PC-3 (cell line): ENCODE data around the gene DOCK1. TPM values are rescaled to one million over a fixed set of nuclear protein-coding genes. Genes with fewer than 3 reads are reported as not detected.

Experiments
- ATAC-seq: fragments of 200-7000 bp; cut with Tn5 transposase; 2 replicates; pipeline ENCODE4 v1.9.1; 2020; ENCODE audit warnings: mild to moderate bottlenecking, moderate library complexity
- BruUV-seq: library from RNA; stranded (reverse); fragments of 400-500 nt; replicated peaks from 2 replicates; lab custom pipeline; 2021; lab: Mats Ljungman, UMichigan
- CTCF ChIA-PET: fragments of 300-600 bp; sonication (Branson Sonifier 250); formaldehyde crosslinking; loops from one replicate; lab custom pipeline; 2022; ENCODE audit warnings: antibody characterized with exemption; lab: Charles Lee
- POLR2A ChIA-PET: fragments of 300-600 bp; sonication (Branson Sonifier 250); formaldehyde crosslinking; loops from one replicate; lab custom pipeline; 2022; ENCODE audit warnings: antibody characterized with exemption; ENCODE audit not compliant: unreplicated experiment; lab: Charles Lee
- DNase-seq: peaks from one replicate; pipeline ENCODE4 v3.0.0-alpha.2; 2015
- H2AFZ ChIP-seq: fragments of 300-600 bp; sonication (generic); 2 replicates; pipeline ENCODE4 v1.6.0; 2016; ENCODE audit warnings: antibody characterized with exemption, low read length
- H3F3A ChIP-seq: fragments of 300-600 bp; sonication (generic); one replicate; pipeline ENCODE4 v1.6.0; 2017; ENCODE audit warnings: antibody characterized with exemption, low read length, control low read depth, mild to moderate bottlenecking; ENCODE audit not compliant: unreplicated experiment
- H3K27ac ChIP-seq: fragments of 300-600 bp; sonication (generic); 2 replicates; pipeline ENCODE4 v1.5.1; 2016; ENCODE audit warnings: mild to moderate bottlenecking, low read length
- H3K27me3 ChIP-seq: fragments of 300-600 bp; sonication (generic); 2 replicates; pipeline ENCODE4 v1.6.1; 2016; ENCODE audit warnings: low read length, mixed read lengths
- H3K36me3 ChIP-seq: fragments of 300-600 bp; sonication (generic); 2 replicates; pipeline ENCODE4 v1.6.1; 2016; ENCODE audit warnings: low read depth, mixed run types, low read length, mixed read lengths
- H3K4me1 ChIP-seq: fragments of 300-600 bp; sonication (generic); 2 replicates; pipeline ENCODE4 v1.5.1; 2016; ENCODE audit warnings: low read length; ENCODE audit not compliant: insufficient read depth
- H3K4me2 ChIP-seq: fragments of 300-600 bp; sonication (generic); 2 replicates; pipeline ENCODE4 v1.6.0; 2016; ENCODE audit warnings: low read length
- H3K4me3 ChIP-seq: fragments of 300-600 bp; sonication (generic); 2 replicates; pipeline ENCODE4 v1.5.1; 2016; ENCODE audit warnings: mild to moderate bottlenecking, low read length, mixed read lengths
- H3K79me2 ChIP-seq: fragments of 300-600 bp; sonication (generic); 2 replicates; pipeline ENCODE4 v1.6.1; 2017; ENCODE audit warnings: low read length, mixed read lengths
- H3K9ac ChIP-seq: fragments of 300-600 bp; sonication (generic); 2 replicates; pipeline ENCODE4 v1.6.0; 2016; ENCODE audit warnings: mild to moderate bottlenecking, low read length
- H3K9me2 ChIP-seq: fragments of 300-600 bp; sonication (generic); replicated peaks from 2 replicates; pipeline ENCODE4 v1.6.1; 2016; ENCODE audit warnings: mixed run types, low read length, mixed read lengths
- H3K9me3 ChIP-seq: fragments of 300-600 bp; sonication (generic); 2 replicates; pipeline ENCODE4 v1.6.1; 2016; ENCODE audit warnings: low read length, mixed read lengths
- H4K20me1 ChIP-seq: fragments of 300-600 bp; sonication (generic); 2 replicates; pipeline ENCODE4 v1.6.1; 2016; ENCODE audit warnings: low read length, mixed read lengths
- CTCF ChIP-seq: fragments of 300-600 bp; sonication (generic); conservative IDR thresholded peaks from 2 replicates; pipeline ENCODE4 v1.5.1; 2017; ENCODE audit warnings: antibody characterized with exemption, low read depth, mild to moderate bottlenecking, low read length
- EZH2 ChIP-seq: fragments of 300-600 bp; sonication (generic); IDR thresholded peaks from one replicate; pipeline ENCODE4 v1.6.1; 2017; ENCODE audit warnings: antibody characterized with exemption, mild to moderate bottlenecking, low read length; ENCODE audit not compliant: unreplicated experiment
- EZH2phosphoT487 ChIP-seq: fragments of 300-600 bp; sonication (generic); IDR thresholded peaks from 2 replicates; pipeline ENCODE4 v1.6.1; 2018; ENCODE audit warnings: mild to moderate bottlenecking, antibody characterized with exemption, low read length, borderline replicate concordance
- intact Hi-C: fragments of 100-400 bp; cut with micrococcal nuclease; formaldehyde crosslinking; loops from 2 replicates; pipeline ENCODE4 v1.9.0; 2023
- total RNA-seq: library from RNA; depleted of rRNA; stranded (reverse); fragments of >200 nt; gene quantifications from 2 replicates; pipeline ENCODE4 v1.2.3, GENCODE V29; 2014

Gene DOCK1
- total RNA-seq, 1 experiment from 2014 or later = 34.3 TPM

GRCh38 chr10:126964190-126964589 is 59.0 kb downstream of the DOCK1 start:
- no peaks in the 10 kb centered on the region for H3K9me3 ChIP-seq
- CTCF ChIA-PET = interaction anchor here (0.5 kb wide), 1 partner anchor 66 kb away, joined by 3 read pairs; no protein-coding TSS in a partner anchor
- ATAC-seq = no peak
- H4K20me1 ChIP-seq = no peaks in the 10 kb centered on the region
- H3K4me2 ChIP-seq = no peak overlapping the region
- H3K9me2 ChIP-seq = no peaks in the 10 kb centered on the region
- no peak overlapping the region for H3K9ac ChIP-seq
- no peaks in the 10 kb centered on the region for H3F3A ChIP-seq
- H3K4me1 ChIP-seq = peaks cover 5% of the 10 kb centered on the region; the same call in 1 of the 2 replicates
- H3K36me3 ChIP-seq = no peaks in the 10 kb centered on the region
- H3K79me2 ChIP-seq = 0 out of 2 replicates have a peak, but pooled peaks cover 3% of the 10 kb centered on the region
- H3K4me3 ChIP-seq = no peak overlapping the region
- no peak for DNase-seq
- POLR2A ChIA-PET = no interaction called here
- no peak for TF ChIP-seq CTCF
- TF ChIP-seq EZH2 = no peak
- H2AFZ ChIP-seq = no peak overlapping the region
- no TSS peak for BruUV-seq
- H3K27me3 ChIP-seq = no peaks in the 10 kb centered on the region
- H3K27ac ChIP-seq = no peak overlapping the region
- intact Hi-C loops = no loop called here

GRCh38 chr10:126966938-126967337 is 61.7 kb downstream of the DOCK1 start:
- H2AFZ ChIP-seq = no peak overlapping the region
- H3K4me3 ChIP-seq = no peak overlapping the region
- no peaks in the 10 kb centered on the region for H3K36me3 ChIP-seq
- H3K9ac ChIP-seq = no peak overlapping the region
- H3K4me2 ChIP-seq = no peak overlapping the region
- no peaks in the 10 kb centered on the region for H3F3A ChIP-seq
- DNase-seq (no peak), ATAC-seq (no peak)
- no peaks in the 10 kb centered on the region for H4K20me1 ChIP-seq
- no peaks in the 10 kb centered on the region for H3K27me3 ChIP-seq
- H3K27ac ChIP-seq = no peak overlapping the region
- no TSS peak for BruUV-seq
- POLR2A ChIA-PET = no interaction called here
- TF ChIP-seq CTCF (no peak), EZH2 (no peak)
- no peaks in the 10 kb centered on the region for H3K9me3 ChIP-seq
- no peaks in the 10 kb centered on the region for H3K9me2 ChIP-seq
- CTCF ChIA-PET = no interaction called here
- intact Hi-C loops = loop anchor here (5.0 kb wide), 1 partner anchor 65 kb away; no protein-coding TSS in a partner anchor
- no peaks in the 10 kb centered on the region for H3K79me2 ChIP-seq
- no peaks in the 10 kb centered on the region for H3K4me1 ChIP-seq

- Histone ChIP-seq H3K4me2 (no peak overlapping the region), H3K79me2 (no peaks in the 10 kb centered on the region), H3K27ac (no peak overlapping the region), H3F3A (no peaks in the 10 kb centered on the region), H2AFZ (no peak overlapping the region), H3K4me3 (no peak overlapping the region), H3K9me3 (no peaks in the 10 kb centered on the region), H3K36me3 (no peaks in the 10 kb centered on the region), H3K9ac (no peak overlapping the region), H3K9me2 (no peaks in the 10 kb centered on the region), H3K4me1 (no peaks in the 10 kb centered on the region), H3K27me3 (no peaks in the 10 kb centered on the region), H4K20me1 (no peaks in the 10 kb centered on the region)
- no TSS peak for BruUV-seq
- DNase-seq (peak; percentile 56), ATAC-seq (peak; percentile 79)
- CTCF ChIA-PET = interaction anchor here (0.7 kb wide), 1 partner anchor 55 kb away, joined by 3 read pairs; no protein-coding TSS in a partner anchor
- TF ChIP-seq EZH2 = no peak
- TF ChIP-seq CTCF = peak; percentile 59
- no peak for TF ChIP-seq EZH2phosphoT487
- intact Hi-C loops = loop anchor here (5.0 kb wide), 1 partner anchor 67 kb away; no protein-coding TSS in a partner anchor
- POLR2A ChIA-PET = no interaction called here
These were observed 64.1 kb downstream of the DOCK1 start for GRCh38 chr10:126969310-126969709.
